Measurements from ENCODE around the gene GZMM. TPM values are rescaled to one million over a fixed set of nuclear protein-coding genes. Genes with fewer than 3 reads are reported as not detected.

Gene GZMM
- total RNA-seq (2013), result 0.13 TPM
- 1 to 10 TPM in 1 of 3 donors, under 1 TPM in 2; 0.32 to 1.4 (median 0.48) TPM for polyA plus RNA-seq
- polyA minus RNA-seq, result 0.28 and 0.40 TPM in 2 replicates
- 0 to 0.41 (median 0.20) reads per million in 11 experiments for total RNA-seq

DNA sequence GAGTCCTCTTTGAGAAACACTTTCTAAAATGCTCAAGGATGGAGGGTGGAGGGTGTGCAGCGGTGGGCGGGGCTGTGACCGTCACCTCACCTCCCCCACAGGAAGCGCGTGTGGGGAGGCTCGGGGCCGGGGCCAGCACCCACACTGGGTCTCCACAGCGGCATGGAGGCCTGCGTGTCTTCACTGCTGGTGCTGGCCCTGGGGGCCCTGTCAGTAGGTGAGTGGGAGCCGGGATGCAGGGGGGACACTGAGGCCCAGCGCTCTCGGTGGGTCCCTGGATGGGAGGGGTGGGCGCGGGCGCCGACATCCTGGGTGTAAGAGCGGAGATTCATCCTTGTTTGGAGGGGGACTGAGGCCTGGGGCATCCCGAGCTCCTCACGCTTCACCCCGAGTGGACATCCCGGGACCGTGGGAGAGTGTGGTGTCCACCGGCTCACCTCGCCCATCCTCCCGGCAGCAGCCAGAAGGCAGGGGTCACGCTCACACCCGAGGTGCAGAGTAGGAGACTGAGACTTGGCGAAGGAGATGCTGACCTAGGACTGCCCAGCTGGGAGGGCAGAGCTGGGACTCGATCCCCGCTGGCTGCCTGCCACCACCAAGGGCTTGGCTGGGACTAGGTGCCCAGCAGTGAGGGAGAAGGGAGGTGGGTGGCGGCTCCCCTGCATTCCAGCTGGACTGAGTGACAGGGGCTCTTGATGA, at the start of gene GZMM:
Gene GZMM, plus strand, starts transcription at position 144 of the 699 bp plus-strand sequence. Its CDS starts 19 bp downstream, at position 163.
- Histone ChIP-seq H3K4me3 (replicated peaks in 1 of 3; ENCODE audit: low read depth in 2 of 3, low read length in 3 of 3) (no peak within 1 kb of the TSS), H2AFZ (ENCODE audit: insufficient read depth, low read depth, low read length, poor library complexity, severe bottlenecking) (no peak within 1 kb of the TSS), H3K27me3 (ENCODE audit: control insufficient read depth in 2 of 2, insufficient read depth in 2 of 2, low read length in 2 of 2) (no peaks in the 10 kb centered on the region), H3K27ac (ENCODE audit: low read depth in 1 of 2, low read length in 2 of 2) (no peak within 1 kb of the TSS), H3K9ac (ENCODE audit: insufficient read depth, low read length, poor library complexity, severe bottlenecking) (no peak within 1 kb of the TSS), H3K4me2 (replicated peaks; ENCODE audit: extremely low read depth, low read length, poor library complexity, severe bottlenecking) (no peak within 1 kb of the TSS), H3K36me3 (replicated peaks in 1 of 2; ENCODE audit: control insufficient read depth in 1 of 2, insufficient read depth in 2 of 2, low read length in 2 of 2) (peaks cover 22 to 25% of the 10 kb centered on the region in 2 donors), H3K79me2 (ENCODE audit: insufficient read depth, low read length) (no peaks in the 10 kb centered on the region), H4K20me1 (ENCODE audit: insufficient read depth, low read length) (peaks cover 9% of the 10 kb centered on the region), H3K4me1 (ENCODE audit: control insufficient read depth in 1 of 2, insufficient read depth in 2 of 2, low read length in 2 of 2) (peaks cover 0 to 5% of the 10 kb centered on the region in 2 donors), H3K9me3 (replicated peaks in 1 of 2; ENCODE audit: control insufficient read depth in 1 of 2, insufficient read depth in 1 of 2, low read length in 2 of 2) (no peaks in the 10 kb centered on the region)
- Mint-ChIP-seq H3K36me3 (peaks cover 10 to 23% of the 10 kb centered on the region in 2 donors), H3K4me1 (peaks cover 11% of the 10 kb centered on the region), H3K9me3 (no peaks in the 10 kb centered on the region), H3K4me3 (peak within 1 kb of the TSS; percentile 26 to 37), H3K27me3 (ENCODE audit: low read depth in 3 of 3) (peaks cover 9 to 19% (median 15%) of the 10 kb centered on the region in 3 donors), H3K27ac (peak within 1 kb of the TSS in 1 of 7 donors; percentile 73)
- TF ChIP-seq, protein P1, sequence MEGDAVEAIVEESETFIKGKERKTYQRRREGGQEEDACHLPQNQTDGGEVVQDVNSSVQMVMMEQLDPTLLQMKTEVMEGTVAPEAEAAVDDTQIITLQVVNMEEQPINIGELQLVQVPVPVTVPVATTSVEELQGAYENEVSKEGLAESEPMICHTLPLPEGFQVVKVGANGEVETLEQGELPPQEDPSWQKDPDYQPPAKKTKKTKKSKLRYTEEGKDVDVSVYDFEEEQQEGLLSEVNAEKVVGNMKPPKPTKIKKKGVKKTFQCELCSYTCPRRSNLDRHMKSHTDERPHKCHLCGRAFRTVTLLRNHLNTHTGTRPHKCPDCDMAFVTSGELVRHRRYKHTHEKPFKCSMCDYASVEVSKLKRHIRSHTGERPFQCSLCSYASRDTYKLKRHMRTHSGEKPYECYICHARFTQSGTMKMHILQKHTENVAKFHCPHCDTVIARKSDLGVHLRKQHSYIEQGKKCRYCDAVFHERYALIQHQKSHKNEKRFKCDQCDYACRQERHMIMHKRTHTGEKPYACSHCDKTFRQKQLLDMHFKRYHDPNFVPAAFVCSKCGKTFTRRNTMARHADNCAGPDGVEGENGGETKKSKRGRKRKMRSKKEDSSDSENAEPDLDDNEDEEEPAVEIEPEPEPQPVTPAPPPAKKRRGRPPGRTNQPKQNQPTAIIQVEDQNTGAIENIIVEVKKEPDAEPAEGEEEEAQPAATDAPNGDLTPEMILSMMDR (IDR thresholded peaks at IDR 0.05), result no peak
- intact Hi-C loops (cut with micrococcal nuclease), result no loop called here
- WGBS (ENCODE audit: insufficient coverage), result 77% methylated on average over 19 of the region's 31 CpGs
- DNase-seq, result no peak

DNA sequence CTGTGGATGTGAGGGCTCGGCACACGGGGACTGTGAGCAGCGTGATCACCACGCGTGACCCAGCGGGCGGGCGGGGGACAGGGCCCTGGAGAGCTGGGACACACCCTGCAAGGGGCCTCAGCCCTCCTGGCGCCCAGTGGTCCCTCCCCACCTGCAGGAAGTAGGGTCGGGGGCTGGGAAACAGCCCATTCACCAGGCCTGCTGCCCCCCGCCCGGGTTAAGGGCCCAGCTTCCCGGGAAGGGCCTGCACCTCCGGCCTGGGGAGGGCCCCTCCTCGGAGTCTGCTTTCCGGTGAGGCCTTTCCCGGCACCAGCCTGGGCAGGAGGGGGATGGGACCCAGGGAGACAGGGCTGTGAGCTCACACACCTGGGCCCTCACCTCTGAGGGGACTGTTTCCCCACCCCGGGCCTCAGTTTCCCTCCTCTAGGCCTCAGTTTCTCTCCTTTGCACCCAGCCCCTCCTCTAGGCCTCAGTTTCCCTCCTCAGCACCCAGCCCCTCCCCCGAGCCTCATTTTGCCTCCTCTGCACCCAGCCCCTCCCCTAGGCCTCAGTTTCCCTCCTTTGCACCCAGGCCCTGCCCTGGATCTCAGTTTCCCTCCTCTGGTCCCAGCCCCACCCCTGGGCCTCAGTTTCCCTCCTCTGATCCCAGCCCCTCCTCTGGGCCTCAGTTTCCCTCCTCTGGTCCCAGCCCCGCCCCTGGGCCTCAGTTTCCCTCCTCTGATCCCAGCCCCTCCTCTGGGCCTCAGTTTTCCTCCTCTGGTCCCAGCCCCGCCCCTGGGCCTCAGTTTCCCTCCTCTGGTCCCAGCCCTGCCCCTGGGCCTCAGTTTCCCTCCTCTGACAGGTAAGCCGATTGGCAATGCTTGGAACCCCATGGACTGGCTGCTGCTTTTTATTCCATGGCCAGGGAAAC, 49.4 kb upstream of the GZMM start:
- Histone ChIP-seq H3K9me3 (replicated peaks in 1 of 2; ENCODE audit: control insufficient read depth in 1 of 2, insufficient read depth in 1 of 2, low read length in 2 of 2) (peaks cover 5 to 10% of the 10 kb centered on the region in 2 donors), H3K27me3 (ENCODE audit: control insufficient read depth in 2 of 2, insufficient read depth in 2 of 2, low read length in 2 of 2) (peaks cover 15 to 41% of the 10 kb centered on the region in 2 donors), H3K4me1 (ENCODE audit: control insufficient read depth in 1 of 2, insufficient read depth in 2 of 2, low read length in 2 of 2) (peaks cover 7% of the 10 kb centered on the region in 2 donors), H3K4me3 (replicated peaks in 1 of 3; ENCODE audit: low read depth in 2 of 3, low read length in 3 of 3) (no peak overlapping the region), H3K27ac (ENCODE audit: low read depth in 1 of 2, low read length in 2 of 2) (no peak overlapping the region), H3K9ac (ENCODE audit: insufficient read depth, low read length, poor library complexity, severe bottlenecking) (no peak overlapping the region), H3K36me3 (replicated peaks in 1 of 2; ENCODE audit: control insufficient read depth in 1 of 2, insufficient read depth in 2 of 2, low read length in 2 of 2) (no peaks in the 10 kb centered on the region), H3K4me2 (replicated peaks; ENCODE audit: extremely low read depth, low read length, poor library complexity, severe bottlenecking) (no peak overlapping the region), H3K79me2 (ENCODE audit: insufficient read depth, low read length) (no peaks in the 10 kb centered on the region), H4K20me1 (ENCODE audit: insufficient read depth, low read length) (no peaks in the 10 kb centered on the region), H2AFZ (ENCODE audit: insufficient read depth, low read depth, low read length, poor library complexity, severe bottlenecking) (no peak overlapping the region)
- peaks cover 0 to 4% of the 10 kb centered on the region in 2 donors for H3K36me3 Mint-ChIP-seq
- WGBS (ENCODE audit: insufficient coverage), result 34% methylated on average over 22 of the region's 22 CpGs
- no peak for DNase-seq
- peaks cover 1 to 30% (median 21%) of the 10 kb centered on the region in 7 donors for H3K9me3 Mint-ChIP-seq
- peaks cover 5% of the 10 kb centered on the region for H3K4me1 Mint-ChIP-seq
- TF ChIP-seq, protein P1 (IDR thresholded peaks at IDR 0.05), result no peak
- H3K27ac Mint-ChIP-seq, result peak overlapping the region in 1 of 7 donors; percentile 48
- intact Hi-C loops (cut with micrococcal nuclease), result no loop called here
- peak overlapping the region in 1 of 2 donors; percentile 35 for H3K4me3 Mint-ChIP-seq
- peaks cover 35 to 55% (median 50%) of the 10 kb centered on the region in 3 donors for H3K27me3 Mint-ChIP-seq (ENCODE audit: low read depth in 3 of 3)
